22Rv1 (cell line): ENCODE data around the gene H1-8.

Source experiments
- CTCF ChIP-seq: fragments of 450-650 bp; IDR thresholded peaks from 2 replicates; pipeline ENCODE4 v1.5.1; 2017; ENCODE audit warnings: mild to moderate bottlenecking
- ZFX ChIP-seq: fragments of 450-650 bp; IDR thresholded peaks from 2 replicates; pipeline ENCODE4 v1.6.1; 2017; ENCODE audit warnings: antibody characterized with exemption, borderline replicate concordance

GRCh38 chr3:129539206-129539605 is 3.8 kb upstream of the H1-8 start:
- no peak for TF ChIP-seq CTCF
- TF ChIP-seq ZFX = no peak
